NCI-H774 (cell line): ENCODE data around the gene NT5M.
A peak's percentile ranks its signal among the peaks of the same experiment; 100 is the strongest.
"Not testable (repeated sequence)": the region's sequence is repeated elsewhere in the genome, so short reads cannot be mapped to it uniquely, and the experiment has no call there.

Source experiments
- DNase-seq: peaks from one replicate; lab custom pipeline; 2025; lab: John Stamatoyannopoulos, UW

Gene NT5M

GRCh38 chr17:17377071-17377967 is 74.1 kb downstream of the NT5M start:
- DNase-seq, result no peak

GRCh38 chr17:17379197-17379991 is 76.2 kb downstream of the NT5M start:
- no peak for DNase-seq

GRCh38 chr17:17380145-17380925 is 77.2 kb downstream of the NT5M start:
- no peak for DNase-seq

- DNase-seq, result no peak
These were observed 78.4 kb downstream of the NT5M start for GRCh38 chr17:17381446-17382064.

- no peak for DNase-seq
These were observed 78.9 kb downstream of the NT5M start for GRCh38 chr17:17382065-17382459.

GRCh38 chr17:17382971-17383370 is 79.8 kb downstream of the NT5M start:
- no peak for DNase-seq

- not testable (repeated sequence) for DNase-seq
These were observed 80.5 kb downstream of the NT5M start for GRCh38 chr17:17383431-17384290.

- DNase-seq, result no peak
These were observed 81.1 kb downstream of the NT5M start for GRCh38 chr17:17384291-17384615.

GRCh38 chr17:17384961-17385360 is 81.8 kb downstream of the NT5M start:
- no peak for DNase-seq

GRCh38 chr17:17385491-17385890 is 82.3 kb downstream of the NT5M start:
- no peak for DNase-seq

GRCh38 chr17:17386094-17386800 is 83.1 kb downstream of the NT5M start:
- no peak for DNase-seq

GRCh38 chr17:17387017-17387497 is 83.9 kb downstream of the NT5M start:
- no peak for DNase-seq

GRCh38 chr17:17387498-17388362 is 84.6 kb downstream of the NT5M start:
- peak; percentile 16 for DNase-seq

- no peak for DNase-seq
These were observed 85.7 kb downstream of the NT5M start for GRCh38 chr17:17388657-17389496.

- no peak for DNase-seq
These were observed 88.6 kb downstream of the NT5M start for GRCh38 chr17:17391668-17392370.

- no peak for DNase-seq
These were observed 90.8 kb downstream of the NT5M start for GRCh38 chr17:17393976-17394375.

- DNase-seq, result no peak
These were observed 91.3 kb downstream of the NT5M start for GRCh38 chr17:17394494-17394893.
